ENCODE results near the gene AFAP1L2.

- TF ChIP-seq CTCF (conservative IDR thresholded peaks at IDR 0.05; ENCODE audit: low read length) = no peak
- no peak for TF ChIP-seq EZH2phosphoT487 (IDR thresholded peaks at IDR 0.05; ENCODE audit: borderline replicate concordance)
These were observed 44.4 kb downstream of the AFAP1L2 start for GRCh38 chr10:114359953-114360345.
